Stomach (tissue), 4 donors: ENCODE data around the gene FOLR1.
"Not testable (repeated sequence)": the region's sequence is repeated elsewhere in the genome, so short reads cannot be mapped to it uniquely, and the experiment has no call there.

Experiments
- CTCF ChIP-seq, 7 experiments: fragments of 450-650 bp in 4 of 7; fragments of 200-600 bp in 3 of 7; sonication (generic) in 3 of 7; IDR thresholded peaks; one replicate each; pipeline ENCODE4 v1.5.1; 2016 to 2019; ENCODE audit warnings: antibody characterized with exemption in 7 of 7, control low read depth in 2 of 7, mild to moderate bottlenecking in 1 of 7
- POLR2A ChIP-seq, 4 donors: fragments of 450-650 bp; IDR thresholded peaks; one replicate each; pipeline ENCODE4 v1.6.1; 2016; ENCODE audit warnings: antibody characterized with exemption in 4 of 4, control low read depth in 2 of 4, mild to moderate bottlenecking in 1 of 4, moderate library complexity in 1 of 4
- POLR2AphosphoS5 ChIP-seq, 3 donors: sonication (generic); formaldehyde crosslinking; IDR thresholded peaks; one replicate each; pipeline ENCODE4 v1.6.1; 2016; ENCODE audit warnings: antibody characterized with exemption in 3 of 3

GRCh38 chr11:72169046-72169555, 22.8 kb upstream of the FOLR1 start:
- TF ChIP-seq POLR2A, CTCF, POLR2AphosphoS5 (IDR thresholded peaks at IDR 0.05): not testable (repeated sequence)
